Skeletal muscle satellite cell (primary cell): ENCODE data around the gene ZNF556.
A peak's percentile ranks its signal among the peaks of the same experiment; 100 is the strongest.
"Not testable (repeated sequence)": the region's sequence is repeated elsewhere in the genome, so short reads cannot be mapped to it uniquely, and the experiment has no call there.

Experiments
- H3K27me3 ChIP-seq: 2 replicates; pipeline ENCODE4 v1.7.0; 2013; ENCODE audit warnings: low read length; ENCODE audit not compliant: control insufficient read depth, insufficient read depth
- H3K36me3 ChIP-seq: 2 replicates; pipeline ENCODE4 v1.7.0; 2013; ENCODE audit warnings: mild to moderate bottlenecking, control low read depth, low read length; ENCODE audit not compliant: insufficient read depth
- H3K4me1 ChIP-seq: 2 replicates; pipeline ENCODE4 v1.7.0; 2013; ENCODE audit warnings: low read length; ENCODE audit not compliant: control insufficient read depth, insufficient read depth
- H3K4me2 ChIP-seq: 2 replicates; pipeline ENCODE4 v1.7.0; 2013; ENCODE audit warnings: mild to moderate bottlenecking, low read length
- H3K4me3 ChIP-seq: 2 replicates; pipeline ENCODE4 v1.7.0; 2013; ENCODE audit warnings: low read length
- H3K9ac ChIP-seq: 2 replicates; pipeline ENCODE4 v1.7.0; 2013; ENCODE audit warnings: mild to moderate bottlenecking, low read depth, low read length, moderate library complexity
- H3K9me3 ChIP-seq: replicated peaks from 2 replicates; pipeline ENCODE4 v1.7.0; 2013; ENCODE audit warnings: mild to moderate bottlenecking, control low read depth, low read length

The ZNF556 gene

GRCh38 chr19:2856457-2857050, 10.6 kb upstream of the ZNF556 start:
- Histone ChIP-seq H3K4me2 (no peak overlapping the region), H3K9me3 (peaks cover 28% of the 10 kb centered on the region), H3K27me3 (no peaks in the 10 kb centered on the region), H3K36me3 (peaks cover 39% of the 10 kb centered on the region), H3K4me1 (no peaks in the 10 kb centered on the region), H3K9ac (no peak overlapping the region), H3K4me3 (no peak overlapping the region)

GRCh38 chr19:2858864-2859263, 8.3 kb upstream of the ZNF556 start:
- Histone ChIP-seq H3K9me3 (peaks cover 7% of the 10 kb centered on the region), H3K4me1 (no peaks in the 10 kb centered on the region), H3K36me3 (peaks cover 16% of the 10 kb centered on the region), H3K27me3 (no peaks in the 10 kb centered on the region), H3K9ac (no peak overlapping the region), H3K4me3 (no peak overlapping the region), H3K4me2 (no peak overlapping the region)

GRCh38 chr19:2863816-2864215, 3.3 kb upstream of the ZNF556 start:
- Histone ChIP-seq H3K27me3 (no peaks in the 10 kb centered on the region), H3K4me3 (no peak overlapping the region), H3K4me1 (peaks cover 4% of the 10 kb centered on the region), H3K9me3 (no peaks in the 10 kb centered on the region), H3K9ac (no peak overlapping the region), H3K36me3 (no peaks in the 10 kb centered on the region), H3K4me2 (no peak overlapping the region)

- Histone ChIP-seq H3K27me3 (no peaks in the 10 kb centered on the region), H3K4me2 (no peak overlapping the region), H3K9me3 (no peaks in the 10 kb centered on the region), H3K4me1 (peaks cover 4% of the 10 kb centered on the region), H3K9ac (no peak overlapping the region), H3K36me3 (peaks cover 3% of the 10 kb centered on the region), H3K4me3 (no peak overlapping the region)
These were observed 1.6 kb upstream of the ZNF556 start for GRCh38 chr19:2865334-2866100.

GRCh38 chr19:2866495-2867024, 575 bp upstream of the ZNF556 start:
- Histone ChIP-seq H3K36me3 (peaks cover 3% of the 10 kb centered on the region), H3K9me3 (no peaks in the 10 kb centered on the region), H3K4me1 (peaks cover 4% of the 10 kb centered on the region), H3K4me3 (peak overlapping the region; percentile 93), H3K4me2 (peak overlapping the region; percentile 89), H3K27me3 (no peaks in the 10 kb centered on the region), H3K9ac (no peak overlapping the region)

GRCh38 chr19:2869618-2870017, 2.5 kb downstream of the ZNF556 start:
- Histone ChIP-seq H3K9ac (no peak overlapping the region), H3K4me1 (peaks cover 4% of the 10 kb centered on the region), H3K27me3 (no peaks in the 10 kb centered on the region), H3K4me2 (no peak overlapping the region), H3K36me3 (peaks cover 10% of the 10 kb centered on the region), H3K4me3 (no peak overlapping the region), H3K9me3 (no peaks in the 10 kb centered on the region)

- H3K9ac ChIP-seq, H3K4me3 ChIP-seq, H3K4me2 ChIP-seq, H3K4me1 ChIP-seq, H3K27me3 ChIP-seq, H3K9me3 ChIP-seq: not testable (repeated sequence)
- H3K36me3 ChIP-seq = peaks cover 28% of the 10 kb centered on the region
These were observed 5.0 kb downstream of the ZNF556 start for GRCh38 chr19:2872175-2872574.

- no peak overlapping the region for H3K4me3 ChIP-seq
- no peak overlapping the region for H3K4me2 ChIP-seq
- no peak overlapping the region for H3K9ac ChIP-seq
- peaks cover 38% of the 10 kb centered on the region for H3K36me3 ChIP-seq
- H3K4me1 ChIP-seq = no peaks in the 10 kb centered on the region
- peaks cover 18% of the 10 kb centered on the region for H3K9me3 ChIP-seq
- H3K27me3 ChIP-seq = no peaks in the 10 kb centered on the region
These were observed 10.5 kb downstream of the ZNF556 start for GRCh38 chr19:2877398-2878331.

- Histone ChIP-seq H3K4me3 (no peak overlapping the region), H3K4me1 (peaks cover 3% of the 10 kb centered on the region), H3K9me3 (peaks cover 4% of the 10 kb centered on the region), H3K9ac (no peak overlapping the region), H3K4me2 (no peak overlapping the region), H3K27me3 (no peaks in the 10 kb centered on the region), H3K36me3 (peaks cover 3% of the 10 kb centered on the region)
These were observed 16.7 kb downstream of the ZNF556 start for GRCh38 chr19:2883686-2884439.

GRCh38 chr19:2885736-2886135, 18.6 kb downstream of the ZNF556 start:
- peaks cover 3% of the 10 kb centered on the region for H3K4me1 ChIP-seq
- no peaks in the 10 kb centered on the region for H3K27me3 ChIP-seq
- H3K4me2 ChIP-seq = no peak overlapping the region
- no peaks in the 10 kb centered on the region for H3K9me3 ChIP-seq
- H3K4me3 ChIP-seq = no peak overlapping the region
- H3K9ac ChIP-seq = no peak overlapping the region
- no peaks in the 10 kb centered on the region for H3K36me3 ChIP-seq
